Psoas muscle (tissue), 8 donors: ENCODE measurements around the gene PI4KA. TPM values are rescaled to one million over a fixed set of nuclear protein-coding genes. Genes with fewer than 3 reads are reported as not detected.

Source experiments
- ATAC-seq, 4 donors: fragments of 200-7000 bp; cut with Tn5 transposase; one replicate each; pipeline ENCODE4 v1.9.1; 2020; ENCODE audit warnings: moderate library complexity in 3 of 4, mild to moderate bottlenecking in 2 of 4
- DNase-seq, 2 donors: peaks; one replicate each; pipeline ENCODE4 v3.0.0-alpha.2; 2020
- H3K27ac ChIP-seq: fragments of 200-600 bp; one replicate; pipeline ENCODE4 v1.8.0; 2022
- H3K27me3 ChIP-seq, 3 donors: fragments of 200-600 bp in 1 of 3; one replicate each; pipeline versions ENCODE4 v1.6.1 to v1.8.0; 2013 to 2022; ENCODE audit warnings: low read length in 2 of 3, mild to moderate bottlenecking in 2 of 3, moderate library complexity in 1 of 3; ENCODE audit not compliant: insufficient read depth in 3 of 3
- H3K36me3 ChIP-seq, 2 donors: fragments of 200-600 bp in 1 of 2; one replicate each; pipeline versions ENCODE4 v1.6.1 to v1.8.0; 2013 to 2022; ENCODE audit warnings: low read depth in 1 of 2, mild to moderate bottlenecking in 1 of 2, moderate library complexity in 1 of 2; ENCODE audit not compliant: insufficient read depth in 1 of 2
- H3K4me1 ChIP-seq: fragments of 200-600 bp; one replicate; pipeline ENCODE4 v1.8.0; 2022
- H3K4me3 ChIP-seq: fragments of 200-600 bp; one replicate; pipeline ENCODE4 v1.8.0; 2022; ENCODE audit warnings: mild to moderate bottlenecking
- H3K9me3 ChIP-seq: fragments of 200-600 bp; one replicate; pipeline ENCODE4 v1.8.0; 2022
- WGBS, 3 donors: extraction: QIAGEN DNeasy Blood & Tissue Kit; methylation state at CpG; one replicate each; pipeline versions ENCODE4 v1.1.6 to v1.1.7; 2013; 5-methylcytosine and 5-hydroxymethylcytosine counted together
- intact Hi-C, 2 donors: fragments of 100-400 bp; cut with DNase I; formaldehyde crosslinking; loops; one replicate each; pipeline versions ENCODE4 v1.11.0 to v1.14.2; 2022
- polyA plus RNA-seq, 3 donors: library from polyadenylated mRNA; stranded (reverse); fragments of 200-250 nt; gene quantifications; one replicate each; pipeline ENCODE4 v1.2.3, GENCODE V29; 2013
- total RNA-seq, 4 donors: library from RNA; stranded (reverse); fragmentation: NEBNext Ultra II Directional in 2 of 4; extraction: Animal tissue kit (Norgen Biotek cat#: 25700) in 2 of 4; gene quantifications; one replicate each; pipeline versions ENCODE4 v1.2.1 to v1.2.4, GENCODE V29; 2021 to 2023
- TF ChIP-seq, protein P1 (sequence below): fragments of 200-600 bp; IDR thresholded peaks from one replicate; pipeline ENCODE4 v1.8.0; 2022; ENCODE audit warnings: antibody characterized with exemption
- donor health status: healthy with polysubstance abuse.
- donor health status: DM: no; HTN: no; CAD: no; lungs with moderate emphysema.
- donor health status: Bipolar disorder and iron deficiency.
- donor health status: healthy.
- donor health status: DM: yes; HTN: yes; CAD: no.
- donor health status: DM: no; HTN: no; CAD: no.
- donor health status: DM: no; HTN: no; CAD: no.
- donor health status: DM: yes; HTN: yes; CAD: no.

The PI4KA gene
- total and polyA plus RNA-seq, 7 donors = 22.7 to 52.6 (median 41.0) TPM

- DNase-seq (no peak), ATAC-seq (no peak)
- no peak overlapping the region for H3K27ac ChIP-seq
- intact Hi-C loops = no loop called here
- 96 to 98% (median 97%) methylated on average over 5 of the region's 5 CpGs for WGBS, 3 donors
- TF ChIP-seq, protein P1, sequence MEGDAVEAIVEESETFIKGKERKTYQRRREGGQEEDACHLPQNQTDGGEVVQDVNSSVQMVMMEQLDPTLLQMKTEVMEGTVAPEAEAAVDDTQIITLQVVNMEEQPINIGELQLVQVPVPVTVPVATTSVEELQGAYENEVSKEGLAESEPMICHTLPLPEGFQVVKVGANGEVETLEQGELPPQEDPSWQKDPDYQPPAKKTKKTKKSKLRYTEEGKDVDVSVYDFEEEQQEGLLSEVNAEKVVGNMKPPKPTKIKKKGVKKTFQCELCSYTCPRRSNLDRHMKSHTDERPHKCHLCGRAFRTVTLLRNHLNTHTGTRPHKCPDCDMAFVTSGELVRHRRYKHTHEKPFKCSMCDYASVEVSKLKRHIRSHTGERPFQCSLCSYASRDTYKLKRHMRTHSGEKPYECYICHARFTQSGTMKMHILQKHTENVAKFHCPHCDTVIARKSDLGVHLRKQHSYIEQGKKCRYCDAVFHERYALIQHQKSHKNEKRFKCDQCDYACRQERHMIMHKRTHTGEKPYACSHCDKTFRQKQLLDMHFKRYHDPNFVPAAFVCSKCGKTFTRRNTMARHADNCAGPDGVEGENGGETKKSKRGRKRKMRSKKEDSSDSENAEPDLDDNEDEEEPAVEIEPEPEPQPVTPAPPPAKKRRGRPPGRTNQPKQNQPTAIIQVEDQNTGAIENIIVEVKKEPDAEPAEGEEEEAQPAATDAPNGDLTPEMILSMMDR = no peak
- no peaks in the 10 kb centered on the region for H3K27me3 ChIP-seq
- H3K4me3 ChIP-seq = no peak overlapping the region
- peaks cover 5 to 65% of the 10 kb centered on the region in 2 donors for H3K36me3 ChIP-seq
- H3K4me1 ChIP-seq = no peaks in the 10 kb centered on the region
- H3K9me3 ChIP-seq = no peaks in the 10 kb centered on the region
Measured at GRCh38 chr22:20788627-20789344, 69.8 kb downstream of the PI4KA start.

GRCh38 chr22:20787746-20788626, 70.6 kb downstream of the PI4KA start:
- intact Hi-C loops = no loop called here
- Histone ChIP-seq H3K27me3 (no peaks in the 10 kb centered on the region), H3K4me1 (no peaks in the 10 kb centered on the region), H3K9me3 (no peaks in the 10 kb centered on the region), H3K36me3 (peaks cover 5 to 64% of the 10 kb centered on the region in 2 donors), H3K27ac (no peak overlapping the region), H3K4me3 (no peak overlapping the region)
- ATAC-seq = no peak
- WGBS, 3 donors = 85 to 86% (median 85%) methylated on average over 4 of the region's 4 CpGs
- TF ChIP-seq, protein P1 = no peak
- DNase-seq = no peak

GRCh38 chr22:20787223-20787622, 71.4 kb downstream of the PI4KA start:
- H3K4me1 ChIP-seq = no peaks in the 10 kb centered on the region
- intact Hi-C loops = no loop called here
- ATAC-seq (no peak), DNase-seq (no peak)
- H3K27me3 ChIP-seq = no peaks in the 10 kb centered on the region
- H3K4me3 ChIP-seq = no peak overlapping the region
- H3K36me3 ChIP-seq = peaks cover 4 to 64% of the 10 kb centered on the region in 2 donors
- TF ChIP-seq, protein P1 = no peak
- 85 to 91% (median 87%) methylated on average over 4 of the region's 4 CpGs for WGBS, 3 donors
- H3K9me3 ChIP-seq = no peaks in the 10 kb centered on the region
- no peak overlapping the region for H3K27ac ChIP-seq

- Histone ChIP-seq H3K27ac (no peak overlapping the region), H3K4me1 (no peaks in the 10 kb centered on the region), H3K36me3 (peaks cover 2 to 59% of the 10 kb centered on the region in 2 donors), H3K4me3 (no peak overlapping the region), H3K9me3 (no peaks in the 10 kb centered on the region), H3K27me3 (no peaks in the 10 kb centered on the region)
- DNase-seq (no peak), ATAC-seq (peak in 3 of 4 donors; percentile 22 to 48 (median 39))
- intact Hi-C loops = no loop called here
- WGBS, 3 donors = 53 to 60% (median 56%) methylated on average over 10 of the region's 10 CpGs
- TF ChIP-seq, protein P1 = no peak
Measured at GRCh38 chr22:20786536-20786979, 72.1 kb downstream of the PI4KA start.
